GM12874 (cell line): ENCODE measurements around the gene AICDA.

Source experiments
- TF ChIP-seq, protein P1 (sequence below): IDR thresholded peaks from 2 replicates; pipeline ENCODE4 v1.5.1; 2011; ENCODE audit warnings: low read depth, mild to moderate bottlenecking, control low read depth, low read length, moderate library complexity; ENCODE audit not compliant: insufficient read depth

The AICDA gene

DNA sequence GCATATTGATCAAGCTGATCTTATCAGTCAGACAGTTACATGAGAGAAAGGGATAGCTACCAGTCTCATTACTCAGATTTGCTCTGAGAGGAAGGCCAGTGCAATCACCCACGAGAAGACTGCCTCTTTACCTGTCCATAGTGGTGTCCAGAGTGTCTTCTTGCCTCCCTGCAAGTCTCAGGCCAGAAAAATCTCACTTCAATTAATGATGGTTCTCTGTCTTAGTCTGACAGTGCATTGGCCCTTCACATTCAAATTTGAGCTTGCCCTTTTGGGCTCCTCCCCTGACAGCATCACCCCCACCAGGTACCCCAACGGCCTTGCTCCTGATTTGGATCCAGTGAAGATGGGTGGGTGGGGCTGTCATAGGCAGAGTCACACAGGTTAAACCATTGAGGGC lies at the start of gene AICDA:
AICDA (minus strand) TSS at position 231 of the 400 bp plus-strand sequence; CDS start at position 139, 92 bp downstream.
- TF ChIP-seq, protein P1, sequence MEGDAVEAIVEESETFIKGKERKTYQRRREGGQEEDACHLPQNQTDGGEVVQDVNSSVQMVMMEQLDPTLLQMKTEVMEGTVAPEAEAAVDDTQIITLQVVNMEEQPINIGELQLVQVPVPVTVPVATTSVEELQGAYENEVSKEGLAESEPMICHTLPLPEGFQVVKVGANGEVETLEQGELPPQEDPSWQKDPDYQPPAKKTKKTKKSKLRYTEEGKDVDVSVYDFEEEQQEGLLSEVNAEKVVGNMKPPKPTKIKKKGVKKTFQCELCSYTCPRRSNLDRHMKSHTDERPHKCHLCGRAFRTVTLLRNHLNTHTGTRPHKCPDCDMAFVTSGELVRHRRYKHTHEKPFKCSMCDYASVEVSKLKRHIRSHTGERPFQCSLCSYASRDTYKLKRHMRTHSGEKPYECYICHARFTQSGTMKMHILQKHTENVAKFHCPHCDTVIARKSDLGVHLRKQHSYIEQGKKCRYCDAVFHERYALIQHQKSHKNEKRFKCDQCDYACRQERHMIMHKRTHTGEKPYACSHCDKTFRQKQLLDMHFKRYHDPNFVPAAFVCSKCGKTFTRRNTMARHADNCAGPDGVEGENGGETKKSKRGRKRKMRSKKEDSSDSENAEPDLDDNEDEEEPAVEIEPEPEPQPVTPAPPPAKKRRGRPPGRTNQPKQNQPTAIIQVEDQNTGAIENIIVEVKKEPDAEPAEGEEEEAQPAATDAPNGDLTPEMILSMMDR = no peak

DNA sequence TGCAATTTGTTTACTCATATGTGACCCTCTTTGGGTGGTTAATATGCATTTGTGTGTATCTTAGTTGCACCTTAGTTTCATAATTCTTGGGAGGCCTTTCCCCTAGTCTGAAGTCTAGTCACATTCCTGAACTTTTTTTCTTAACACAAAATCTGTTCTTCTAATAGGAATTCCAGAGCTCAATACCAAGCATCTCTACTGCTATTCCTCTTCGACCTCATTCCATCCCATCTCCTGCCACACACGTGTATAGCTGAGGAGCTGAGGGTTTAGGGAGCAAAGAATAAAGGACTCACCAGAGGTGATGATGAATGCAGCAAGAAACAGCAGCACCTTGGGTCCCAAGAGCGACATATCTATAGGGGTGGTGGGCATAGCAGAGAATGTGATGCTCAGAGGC lies 49.1 kb upstream of the AICDA start:
- TF ChIP-seq, protein P1 = no peak

DNA sequence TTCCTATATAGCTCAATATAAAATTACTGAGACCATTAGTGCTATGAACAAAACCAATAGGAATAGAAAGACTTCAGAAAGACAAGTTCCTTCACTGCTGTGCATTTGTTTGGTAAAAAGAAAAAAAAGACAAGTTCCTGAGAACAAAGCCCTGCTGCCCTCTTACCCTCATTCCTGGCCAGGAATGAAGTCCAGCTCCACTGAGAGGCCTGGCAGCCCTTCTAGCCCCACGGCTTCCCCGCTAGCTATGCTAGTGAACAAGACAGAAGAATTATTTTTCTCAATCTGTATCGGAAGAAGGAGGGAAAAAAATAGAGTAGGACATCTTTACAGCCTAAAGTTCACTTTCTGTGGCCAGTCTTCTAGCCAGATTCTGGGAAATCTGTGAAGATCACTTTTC lies 48.4 kb upstream of the AICDA start:
- TF ChIP-seq, protein P1 = no peak

DNA sequence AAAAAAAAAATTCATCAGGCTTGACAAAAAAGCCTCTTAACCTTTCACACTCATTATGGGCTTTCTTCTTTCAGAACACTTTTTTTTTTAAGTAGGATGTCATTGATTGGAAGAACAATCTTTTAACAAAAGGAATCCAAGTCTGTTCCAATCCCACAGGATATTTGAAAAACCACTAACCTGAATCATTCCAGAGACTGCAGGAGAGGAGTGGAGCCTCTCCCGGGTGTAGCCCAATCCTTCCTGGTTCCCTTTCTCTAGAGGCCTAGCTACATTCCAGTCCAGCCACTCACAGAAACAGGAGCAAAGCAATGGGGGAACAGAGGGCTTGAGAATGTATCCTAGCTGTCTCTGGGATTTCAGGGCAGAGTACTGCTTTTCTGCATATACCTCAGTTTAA lies 45.7 kb upstream of the AICDA start:
- TF ChIP-seq, protein P1 = no peak

DNA sequence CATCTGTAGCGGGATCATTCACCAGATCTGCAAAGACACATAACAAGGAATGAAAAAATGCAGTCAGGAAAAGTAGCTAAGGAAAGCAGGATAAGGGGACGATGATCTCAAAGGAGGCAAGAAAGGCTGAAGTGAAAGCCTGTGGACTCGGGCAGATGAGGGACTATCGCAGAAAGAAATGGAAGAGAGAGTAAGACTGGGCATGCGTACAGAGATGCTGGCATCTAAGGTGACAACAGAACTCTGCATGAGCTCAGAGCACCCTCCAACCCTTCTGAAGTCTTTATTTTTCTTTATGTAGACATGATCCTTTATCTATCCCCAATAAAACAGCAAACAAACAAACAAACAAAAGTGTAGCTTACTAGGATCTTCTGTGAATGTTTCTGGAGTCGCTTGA lies 42.8 kb upstream of the AICDA start:
- TF ChIP-seq, protein P1 = no peak

DNA sequence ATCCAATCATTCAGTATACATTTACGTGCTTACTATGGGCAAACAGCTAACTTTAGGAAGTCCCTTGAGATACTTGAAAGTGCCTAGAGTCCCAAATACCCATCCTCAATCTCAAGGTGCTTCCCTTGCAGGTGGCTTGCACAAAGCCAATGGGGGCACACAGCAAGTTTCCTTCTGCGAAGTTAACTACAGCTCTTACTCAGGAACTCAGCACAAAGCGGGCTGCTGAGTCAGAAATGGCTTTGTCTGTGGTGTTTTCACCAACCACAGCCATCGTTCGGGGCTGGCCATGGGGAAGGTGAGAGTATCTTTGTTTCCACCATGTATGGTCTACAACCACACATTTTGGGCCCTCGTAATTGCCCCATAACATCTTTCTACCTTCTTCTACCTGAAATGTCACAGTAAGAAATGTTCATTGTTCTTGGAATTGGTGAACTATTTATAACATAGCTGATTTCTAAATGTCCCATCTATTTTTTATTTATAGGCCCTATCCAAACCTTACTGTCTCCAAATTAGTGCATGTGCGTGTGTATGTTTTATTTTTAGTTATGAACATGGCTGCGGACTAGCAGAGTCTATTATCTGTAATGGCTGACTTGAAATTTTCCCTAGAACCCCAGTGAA lies 36.0 kb upstream of the AICDA start:
- TF ChIP-seq, protein P1 = no peak

DNA sequence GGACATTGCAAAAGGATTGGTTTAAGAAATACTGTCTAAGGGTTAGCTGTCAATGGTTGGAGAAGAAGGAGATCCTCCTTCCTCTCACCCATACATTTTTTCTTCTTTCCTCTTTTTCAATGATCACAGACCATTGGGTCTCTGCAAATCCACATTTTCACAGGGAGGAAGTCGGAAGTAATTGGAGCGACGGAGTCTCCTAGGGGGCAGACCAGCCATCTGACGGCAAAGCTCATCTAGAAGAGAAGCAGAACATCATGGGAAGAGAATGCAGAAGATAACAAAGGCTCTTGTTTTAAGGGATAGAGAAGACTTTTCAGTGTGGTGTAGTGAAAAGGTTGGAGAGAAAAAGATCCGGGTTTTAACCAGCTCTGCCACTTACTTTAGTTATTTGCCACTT lies 35.3 kb upstream of the AICDA start:
- TF ChIP-seq, protein P1 = no peak
